Stimulated activated CD4-positive, alpha-beta T cell treated with anti-CD3 and anti-CD28 coated beads, Interleukin-1b, Interleukin-23, amount 100 ng/mL, for 4 hours (primary cell): ENCODE measurements around the gene TBX15.
"Not testable (repeated sequence)": the region's sequence is repeated elsewhere in the genome, so short reads cannot be mapped to it uniquely, and the experiment has no call there.

Experiments used
- DNase-seq, 2 donors: peaks; one replicate each; pipeline ENCODE4 v3.0.0-alpha.2; 2020; ENCODE audit warnings: low read depth in 2 of 2

Gene TBX15

GRCh38 chr1:118927427-118928187 is 60.5 kb downstream of the TBX15 start:
- DNase-seq, result no peak

GRCh38 chr1:118926261-118926660 is 61.9 kb downstream of the TBX15 start:
- no peak for DNase-seq

- DNase-seq, result no peak
These were observed 62.5 kb downstream of the TBX15 start for GRCh38 chr1:118925651-118926050.

GRCh38 chr1:118923319-118923718 is 64.8 kb downstream of the TBX15 start:
- DNase-seq, result no peak

- DNase-seq, result no peak
These were observed 66.1 kb downstream of the TBX15 start for GRCh38 chr1:118921994-118922393.

- no peak for DNase-seq
These were observed 67.9 kb downstream of the TBX15 start for GRCh38 chr1:118920124-118920717.

GRCh38 chr1:118918940-118919259 is 69.2 kb downstream of the TBX15 start:
- DNase-seq, result no peak

GRCh38 chr1:118918230-118918939 is 69.8 kb downstream of the TBX15 start:
- no peak for DNase-seq

- DNase-seq, result not testable (repeated sequence)
These were observed 71.8 kb downstream of the TBX15 start for GRCh38 chr1:118916346-118916745.

- DNase-seq, result no peak
These were observed 73.6 kb downstream of the TBX15 start for GRCh38 chr1:118914379-118915161.

GRCh38 chr1:118913818-118914217 is 74.3 kb downstream of the TBX15 start:
- DNase-seq, result no peak

- DNase-seq, result no peak
These were observed 75.6 kb downstream of the TBX15 start for GRCh38 chr1:118912574-118912973.

- DNase-seq, result no peak
These were observed 76.6 kb downstream of the TBX15 start for GRCh38 chr1:118911571-118911970.

- DNase-seq, result no peak
These were observed 80.7 kb downstream of the TBX15 start for GRCh38 chr1:118907466-118907865.

GRCh38 chr1:118905671-118906070 is 82.5 kb downstream of the TBX15 start:
- no peak for DNase-seq

- no peak for DNase-seq
These were observed 82.9 kb downstream of the TBX15 start for GRCh38 chr1:118905196-118905595.

GRCh38 chr1:118902711-118903191 is 85.4 kb downstream of the TBX15 start:
- no peak for DNase-seq

GRCh38 chr1:118902299-118902698 is 85.8 kb downstream of the TBX15 start:
- no peak for DNase-seq

GRCh38 chr1:118900643-118901440 is 87.3 kb downstream of the TBX15 start:
- no peak for DNase-seq

GRCh38 chr1:118899340-118899739 is 88.8 kb downstream of the TBX15 start:
- DNase-seq, result no peak

GRCh38 chr1:118898712-118899111 is 89.4 kb downstream of the TBX15 start:
- no peak for DNase-seq
